Activated CD4-positive, alpha-beta T cell treated with anti-CD3 and anti-CD28 coated beads, Interleukin-2, amount 10 ng/mL, durations not matched to agents 24 days and 14 days (primary cell): ENCODE results near the gene PNPLA6. TPM values are rescaled to one million over a fixed set of nuclear protein-coding genes. Genes with fewer than 3 reads are reported as not detected.

Experiments
- DNase-seq: peaks from one replicate; pipeline ENCODE4 v3.0.0; 2022
- H3K27ac Mint-ChIP-seq: one replicate; pipeline ENCODE4 v1.8.0; 2022; ENCODE audit warnings: mild to moderate bottlenecking, mixed read lengths
- H3K27me3 Mint-ChIP-seq: one replicate; pipeline ENCODE4 v1.8.0; 2022; ENCODE audit warnings: mixed read lengths
- H3K36me3 Mint-ChIP-seq: one replicate; pipeline ENCODE4 v1.8.0; 2022; ENCODE audit warnings: low read depth, mild to moderate bottlenecking, mixed read lengths
- H3K4me1 Mint-ChIP-seq: one replicate; pipeline ENCODE4 v1.8.0; 2021; ENCODE audit warnings: mixed read lengths
- H3K4me3 Mint-ChIP-seq: one replicate; pipeline ENCODE4 v1.8.0; 2022; ENCODE audit warnings: mild to moderate bottlenecking, moderate library complexity, mixed read lengths
- H3K9me3 Mint-ChIP-seq: one replicate; pipeline ENCODE4 v1.8.0; 2021; ENCODE audit warnings: mixed read lengths
- intact Hi-C: fragments of 100-400 bp; cut with micrococcal nuclease; formaldehyde crosslinking; loops from one replicate; pipeline ENCODE4 v1.15.1; 2023
- total RNA-seq: library from RNA; stranded (reverse); gene quantifications from 2 replicates; pipeline ENCODE4 v1.2.3, GENCODE V29; 2022

The PNPLA6 gene
- 122 and 125 TPM in 2 replicates for total RNA-seq

DNA sequence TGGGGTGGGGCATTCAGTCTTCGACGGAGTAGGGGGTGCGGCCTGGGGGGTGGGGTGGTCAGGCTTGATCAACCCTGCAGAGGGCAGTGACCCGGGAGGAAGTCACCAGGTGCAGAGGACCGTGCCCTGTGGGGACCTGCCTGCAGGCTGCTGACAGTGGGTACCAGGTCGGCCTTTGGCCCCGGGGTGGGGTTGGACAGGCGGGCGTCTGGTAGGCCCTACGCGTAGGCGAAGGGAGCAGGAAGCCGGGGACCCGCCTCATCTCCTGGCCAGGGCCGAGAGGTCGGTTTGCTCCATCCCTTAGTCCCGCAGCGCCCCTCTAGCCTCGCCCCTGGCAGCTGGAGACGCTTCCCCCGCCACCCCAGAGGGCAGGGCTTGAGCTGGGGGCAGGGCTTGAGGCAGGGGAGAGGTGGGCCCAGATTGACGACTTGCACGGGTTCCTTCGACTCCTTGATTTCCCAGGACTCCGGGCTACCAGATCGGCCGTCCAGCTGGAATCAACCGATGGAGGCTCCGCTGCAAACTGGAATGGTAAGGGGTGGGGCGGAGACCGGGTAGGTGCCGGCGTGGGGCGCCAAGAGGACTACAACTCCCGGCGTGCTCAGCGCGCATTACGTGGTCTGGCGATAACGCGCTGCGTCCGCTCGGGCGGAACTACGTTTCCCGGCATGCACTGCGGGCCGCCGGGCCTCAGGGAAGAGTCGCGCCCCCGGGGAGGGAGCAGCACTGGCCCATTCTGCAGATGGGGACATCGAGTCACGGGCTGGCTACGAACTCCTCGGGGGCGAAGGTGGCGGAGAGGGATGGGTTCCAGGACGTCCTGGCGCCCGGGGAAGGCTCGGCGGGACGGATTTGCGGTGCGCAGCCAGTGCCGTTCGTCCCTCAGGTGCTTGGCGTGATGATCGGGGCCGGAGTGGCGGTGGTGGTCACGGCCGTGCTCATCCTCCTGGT, at the start of gene PNPLA6:
PNPLA6 (plus strand) TSS at position 671 of the 951 bp plus-strand sequence; CDS start at position 743, 72 bp downstream.
- Mint-ChIP-seq H3K36me3 (peaks cover 24% of the 10 kb centered on the region), H3K9me3 (no peaks in the 10 kb centered on the region), H3K4me3 (peak within 1 kb of the TSS; percentile 96), H3K27me3 (no peaks in the 10 kb centered on the region), H3K4me1 (peaks cover 13% of the 10 kb centered on the region), H3K27ac (peak within 1 kb of the TSS; percentile 89)
- intact Hi-C loops, result loop anchor here (1.0 to 10.0 kb wide), 2 partner anchors 94 to 141 kb away; partner anchors contain the start of genes PET100 and XAB2
- DNase-seq, result peak; percentile 98

DNA sequence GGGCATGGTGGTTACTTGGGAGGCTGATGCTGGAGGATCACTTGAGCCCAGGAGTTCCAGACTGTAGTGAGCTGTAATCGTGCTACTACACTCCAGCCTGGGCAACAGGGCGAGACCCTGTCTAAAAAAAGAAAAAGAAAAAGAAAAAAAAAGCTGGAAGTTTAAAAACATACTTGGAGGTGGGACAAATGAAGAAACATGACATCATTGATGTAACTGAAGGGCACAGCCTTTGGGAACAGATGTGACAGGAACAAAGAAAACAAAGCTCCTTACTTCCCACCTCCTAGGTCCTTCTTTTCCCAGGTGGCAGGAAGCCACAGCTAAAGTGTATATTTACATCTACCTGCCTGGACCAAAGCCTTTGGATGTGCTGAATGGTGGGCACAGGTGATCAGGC, 48.6 kb upstream of the PNPLA6 start:
- peaks cover 18% of the 10 kb centered on the region for H3K4me1 Mint-ChIP-seq
- H3K9me3 Mint-ChIP-seq, result no peaks in the 10 kb centered on the region
- intact Hi-C loops, result no loop called here
- no peaks in the 10 kb centered on the region for H3K36me3 Mint-ChIP-seq
- H3K27ac Mint-ChIP-seq, result no peak overlapping the region
- no peak overlapping the region for H3K4me3 Mint-ChIP-seq
- no peaks in the 10 kb centered on the region for H3K27me3 Mint-ChIP-seq
- no peak for DNase-seq

DNA sequence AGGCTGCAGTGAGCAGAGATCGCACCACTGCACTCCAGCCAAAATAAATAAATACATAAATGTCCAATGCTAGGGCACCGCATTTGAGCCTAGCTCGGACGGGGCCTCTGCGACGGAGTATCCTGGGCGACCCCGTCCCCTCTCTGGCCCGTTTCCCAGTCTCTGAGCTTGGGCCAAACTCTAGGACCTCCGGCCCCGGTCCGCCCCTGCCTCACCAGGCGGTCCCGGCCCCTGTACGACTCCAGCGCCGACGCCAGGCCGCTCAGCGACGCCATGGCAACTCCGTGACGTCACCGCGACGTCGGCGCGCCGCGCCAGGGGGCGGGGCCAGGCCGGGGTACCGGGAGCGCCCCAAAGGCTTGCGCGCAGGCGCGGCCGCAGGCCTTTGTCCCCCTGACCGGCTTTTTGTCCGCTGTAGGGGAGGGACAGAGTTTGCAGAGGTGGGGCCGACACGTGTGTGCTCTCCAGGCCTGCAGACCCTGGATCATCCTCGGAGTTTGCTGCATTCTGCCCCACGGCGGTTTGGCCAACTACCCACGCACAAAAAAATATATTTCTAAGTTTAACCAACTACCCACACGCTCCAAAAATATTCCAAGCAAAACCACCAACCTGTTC, 46.7 kb upstream of the PNPLA6 start, which contains the start of gene PEX11G:
PEX11G (minus strand) TSS at position 300 of the 618 bp plus-strand sequence; CDS start at position 275, 25 bp downstream.
- peak; percentile 98 for DNase-seq
- H3K36me3 Mint-ChIP-seq, result no peaks in the 10 kb centered on the region
- no peaks in the 10 kb centered on the region for H3K27me3 Mint-ChIP-seq
- H3K9me3 Mint-ChIP-seq, result peaks cover 3% of the 10 kb centered on the region
- peak within 1 kb of the TSS; percentile 83 for H3K4me3 Mint-ChIP-seq
- intact Hi-C loops, result loop anchor here (2.0 kb wide), 1 partner anchor 34 kb away; the partner anchor contains the start of gene MCOLN1
- H3K4me1 Mint-ChIP-seq, result peaks cover 26% of the 10 kb centered on the region
- peak within 1 kb of the TSS; percentile 91 for H3K27ac Mint-ChIP-seq

DNA sequence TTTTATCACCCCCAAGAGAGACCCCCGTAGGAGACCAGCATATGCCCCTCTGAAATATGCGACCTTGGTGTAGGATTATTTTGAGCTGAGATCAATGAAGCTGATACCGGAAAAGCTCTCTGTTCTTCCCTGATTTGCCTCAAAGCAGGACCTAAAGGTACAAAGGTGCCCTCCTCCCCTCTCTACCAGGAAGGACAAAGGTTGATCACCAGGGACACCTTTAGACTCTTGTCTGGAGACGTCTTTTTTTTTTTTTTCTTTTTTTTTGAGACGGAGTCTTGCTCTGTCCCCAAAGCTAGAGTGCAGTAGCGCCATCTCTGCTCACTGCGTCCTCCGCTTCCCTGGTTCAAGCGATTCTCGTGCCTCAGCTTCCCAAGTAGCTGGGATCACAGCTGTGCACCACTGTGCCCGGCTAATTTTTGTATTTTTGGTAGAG, 45.9 kb upstream of the PNPLA6 start:
- H3K9me3 Mint-ChIP-seq, result peaks cover 3% of the 10 kb centered on the region
- no peak for DNase-seq
- peaks cover 26% of the 10 kb centered on the region for H3K4me1 Mint-ChIP-seq
- intact Hi-C loops, result loop anchor here (2.0 kb wide), 1 partner anchor 33 kb away; the partner anchor contains the start of gene MCOLN1
- no peaks in the 10 kb centered on the region for H3K36me3 Mint-ChIP-seq
- peak overlapping the region; percentile 49 for H3K27ac Mint-ChIP-seq
- H3K27me3 Mint-ChIP-seq, result no peaks in the 10 kb centered on the region
- H3K4me3 Mint-ChIP-seq, result peak overlapping the region; percentile 83

DNA sequence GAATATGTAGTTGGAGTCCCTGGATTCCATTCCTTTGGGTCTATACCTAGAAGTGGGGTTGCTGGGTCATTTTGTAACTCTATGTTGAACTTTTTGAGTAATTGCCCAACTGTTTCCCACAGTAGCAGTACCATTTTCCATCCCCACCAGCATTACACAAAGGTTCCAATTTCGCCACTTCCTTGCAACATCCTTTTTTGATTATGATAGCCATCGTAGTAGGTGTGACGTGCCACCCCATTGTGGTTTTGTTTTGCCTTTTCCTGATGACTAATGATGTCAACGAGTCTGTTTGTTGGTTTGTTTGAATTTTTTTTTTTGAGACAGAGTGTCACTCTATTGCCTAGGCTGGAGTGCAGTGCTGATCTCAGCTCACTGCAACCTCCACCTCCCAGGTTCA, 43.4 kb upstream of the PNPLA6 start:
- no peaks in the 10 kb centered on the region for H3K36me3 Mint-ChIP-seq
- intact Hi-C loops, result loop anchor here (1.0 kb wide), 1 partner anchor 42 kb away; no protein-coding TSS in a partner anchor
- DNase-seq, result peak; percentile 84
- H3K4me1 Mint-ChIP-seq, result peaks cover 28% of the 10 kb centered on the region
- peak overlapping the region; percentile 83 for H3K27ac Mint-ChIP-seq
- H3K27me3 Mint-ChIP-seq, result peaks cover 3% of the 10 kb centered on the region
- H3K9me3 Mint-ChIP-seq, result peaks cover 3% of the 10 kb centered on the region
- peak overlapping the region; percentile 1 for H3K4me3 Mint-ChIP-seq

DNA sequence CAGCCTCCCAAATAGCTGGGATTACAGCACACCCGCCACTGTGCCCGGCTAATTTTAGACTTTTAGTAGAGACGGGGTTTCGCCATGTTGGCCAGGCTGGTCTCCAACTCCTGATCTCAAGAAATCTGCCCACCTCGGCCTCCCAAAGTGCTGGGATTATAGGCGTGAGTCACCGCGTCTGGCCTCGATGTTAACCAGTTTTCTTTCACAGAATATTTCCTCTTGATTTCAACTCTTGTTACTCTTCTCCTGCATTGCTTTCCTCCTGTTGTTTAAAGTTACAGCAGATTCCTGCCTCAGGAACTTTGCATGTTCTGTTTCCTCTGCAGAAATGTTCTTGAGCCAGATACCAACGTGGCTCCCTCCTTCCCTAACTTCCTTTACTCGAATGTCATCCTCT, 43.0 kb upstream of the PNPLA6 start:
- Mint-ChIP-seq H3K4me1 (peaks cover 28% of the 10 kb centered on the region), H3K36me3 (no peaks in the 10 kb centered on the region), H3K9me3 (peaks cover 3% of the 10 kb centered on the region), H3K4me3 (peak overlapping the region; percentile 1), H3K27me3 (peaks cover 4% of the 10 kb centered on the region), H3K27ac (peak overlapping the region; percentile 83)
- intact Hi-C loops, result loop anchor here (1.0 kb wide), 1 partner anchor 42 kb away; no protein-coding TSS in a partner anchor
- no peak for DNase-seq

DNA sequence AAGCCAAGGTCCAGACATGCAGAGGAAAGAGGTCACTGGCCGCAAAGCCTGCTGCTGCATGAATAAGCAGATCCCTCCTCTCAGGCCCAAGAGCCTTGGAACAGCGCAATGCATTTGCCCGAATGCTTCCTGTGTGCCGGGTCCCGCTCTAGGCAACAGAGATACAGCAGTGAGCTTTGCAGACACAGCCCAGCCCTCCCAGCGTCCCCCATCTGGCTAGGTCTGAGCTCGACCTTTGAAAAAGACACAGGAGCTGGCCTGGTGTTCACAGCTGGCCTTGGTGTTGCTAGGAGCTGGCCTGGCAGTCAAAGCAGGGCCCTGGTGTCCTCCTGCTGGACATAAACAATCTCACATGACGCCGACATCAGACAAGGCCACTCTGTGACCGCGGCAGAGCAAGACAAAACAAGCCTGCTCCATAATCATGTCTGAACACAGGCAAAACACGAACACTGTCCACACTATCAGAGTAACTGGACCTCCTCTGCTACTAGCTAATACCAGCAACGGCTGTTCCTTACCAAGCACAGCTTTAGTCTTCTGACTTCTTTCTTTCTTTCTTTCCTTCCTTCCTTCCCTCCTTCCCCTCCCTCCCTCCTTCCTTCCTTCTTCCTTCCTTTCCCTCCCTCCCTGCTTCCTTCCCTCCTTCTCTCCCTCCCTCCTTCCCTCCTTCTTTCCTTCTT, 41.0 kb upstream of the PNPLA6 start:
- Mint-ChIP-seq H3K4me1 (peaks cover 23% of the 10 kb centered on the region), H3K4me3 (no peak overlapping the region), H3K36me3 (no peaks in the 10 kb centered on the region), H3K27ac (no peak overlapping the region), H3K9me3 (peaks cover 3% of the 10 kb centered on the region), H3K27me3 (peaks cover 14% of the 10 kb centered on the region)
- DNase-seq, result no peak
- intact Hi-C loops, result no loop called here

DNA sequence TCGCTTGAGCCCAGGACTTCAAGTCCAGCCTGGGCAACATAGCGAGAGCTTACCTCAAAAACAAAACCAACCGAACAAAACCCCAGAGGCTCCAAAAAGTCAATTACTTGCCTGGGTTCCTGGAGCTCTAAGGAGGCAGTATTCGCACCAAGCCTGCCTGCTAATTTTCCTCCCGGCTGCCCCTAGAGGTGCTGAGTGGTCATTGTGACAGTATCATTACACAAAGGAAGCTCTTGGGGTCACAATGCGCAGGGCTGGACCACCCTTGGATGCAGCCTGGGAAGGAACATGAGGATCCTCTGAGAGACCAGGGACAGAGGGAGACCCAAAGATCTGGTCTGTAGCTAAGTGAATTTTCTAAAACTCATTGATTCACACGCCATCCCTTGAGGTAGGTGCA, 38.2 kb upstream of the PNPLA6 start:
- no peak overlapping the region for H3K4me3 Mint-ChIP-seq
- peaks cover under 1% of the 10 kb centered on the region for H3K9me3 Mint-ChIP-seq
- peaks cover 10% of the 10 kb centered on the region for H3K4me1 Mint-ChIP-seq
- DNase-seq, result peak; percentile 67
- intact Hi-C loops, result no loop called here
- H3K27ac Mint-ChIP-seq, result no peak overlapping the region
- peaks cover 26% of the 10 kb centered on the region for H3K27me3 Mint-ChIP-seq
- no peaks in the 10 kb centered on the region for H3K36me3 Mint-ChIP-seq

DNA sequence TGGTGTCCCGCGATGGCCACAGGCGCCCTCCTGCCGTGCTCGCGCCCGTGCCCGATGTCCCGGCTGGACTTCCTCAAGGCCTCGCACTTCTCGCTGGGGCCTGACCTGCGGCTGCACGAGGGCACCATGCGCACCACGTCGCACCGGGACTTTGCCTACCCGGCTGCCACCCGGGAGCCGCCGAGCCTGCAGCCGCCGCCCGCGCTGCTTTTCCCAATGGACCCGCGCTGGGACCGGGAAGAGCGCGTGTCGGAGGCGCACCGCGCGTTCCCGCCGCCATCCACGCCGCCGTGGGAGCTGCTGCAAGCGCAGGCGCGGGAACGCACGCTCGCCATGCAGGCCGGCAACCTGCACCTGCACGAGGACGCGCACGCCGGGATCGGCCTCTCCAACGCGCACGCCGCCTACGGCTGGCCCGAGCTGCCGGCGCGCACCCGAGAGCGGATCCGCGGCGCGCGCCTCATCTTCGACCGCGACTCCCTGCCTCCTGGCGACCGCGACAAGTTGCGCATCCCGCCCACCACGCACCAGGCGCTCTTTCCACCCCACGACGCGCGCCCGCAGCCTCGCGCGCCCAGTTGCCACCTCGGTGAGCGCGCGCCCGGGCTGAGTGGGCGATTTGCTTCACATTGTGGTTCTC, 34.6 kb upstream of the PNPLA6 start:
- Mint-ChIP-seq H3K4me3 (peak overlapping the region; percentile 72), H3K27me3 (peaks cover 38% of the 10 kb centered on the region), H3K36me3 (no peaks in the 10 kb centered on the region), H3K4me1 (peaks cover 5% of the 10 kb centered on the region), H3K9me3 (no peaks in the 10 kb centered on the region), H3K27ac (no peak overlapping the region)
- peak; percentile 87 for DNase-seq
- intact Hi-C loops, result no loop called here

DNA sequence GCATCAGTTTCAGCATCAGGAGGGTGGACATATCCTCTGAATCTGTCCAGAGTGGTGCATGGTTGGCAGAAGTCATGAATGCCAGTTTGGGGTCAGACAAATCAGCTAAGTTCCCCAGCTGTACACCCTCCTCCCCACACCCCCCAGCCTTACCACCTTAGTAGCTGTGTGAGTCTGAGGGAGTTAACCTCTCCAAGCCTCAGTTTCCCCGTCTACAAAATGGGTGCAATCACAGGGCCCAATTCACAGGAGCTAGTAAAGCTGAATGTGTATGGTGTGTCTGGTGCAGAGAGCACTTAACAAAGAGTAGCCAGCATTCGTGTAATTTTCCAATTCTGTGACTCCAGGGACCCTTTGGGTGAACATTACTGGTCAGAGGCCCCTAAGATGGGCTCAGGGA, 33.0 kb upstream of the PNPLA6 start:
- Mint-ChIP-seq H3K36me3 (no peaks in the 10 kb centered on the region), H3K27me3 (peaks cover 36% of the 10 kb centered on the region), H3K27ac (no peak overlapping the region), H3K9me3 (no peaks in the 10 kb centered on the region), H3K4me1 (peaks cover 8% of the 10 kb centered on the region), H3K4me3 (no peak overlapping the region)
- DNase-seq, result no peak
- intact Hi-C loops, result no loop called here

DNA sequence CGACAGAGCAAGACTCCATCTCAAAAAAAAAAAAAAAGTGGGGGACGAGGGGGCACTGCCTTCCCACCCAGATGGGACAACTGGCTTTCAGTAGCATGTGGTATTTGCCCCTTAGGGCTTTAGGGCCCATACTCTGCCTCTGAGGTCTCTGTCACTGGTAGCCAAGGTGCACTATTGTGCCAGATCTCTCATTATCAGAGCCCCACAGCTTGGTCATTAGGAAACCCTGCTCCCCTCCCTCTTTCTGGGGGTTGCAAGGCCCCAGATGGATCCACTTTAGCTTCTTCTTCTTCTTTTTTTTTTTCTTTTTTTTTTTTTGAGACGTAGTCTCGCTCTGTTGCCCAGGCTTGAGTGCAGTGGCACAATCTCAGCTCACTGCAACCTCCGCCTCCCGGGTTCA, 30.8 kb upstream of the PNPLA6 start:
- Mint-ChIP-seq H3K9me3 (no peaks in the 10 kb centered on the region), H3K27ac (no peak overlapping the region), H3K36me3 (no peaks in the 10 kb centered on the region), H3K27me3 (peaks cover 25% of the 10 kb centered on the region), H3K4me1 (peaks cover 8% of the 10 kb centered on the region), H3K4me3 (no peak overlapping the region)
- no peak for DNase-seq
- intact Hi-C loops, result no loop called here

DNA sequence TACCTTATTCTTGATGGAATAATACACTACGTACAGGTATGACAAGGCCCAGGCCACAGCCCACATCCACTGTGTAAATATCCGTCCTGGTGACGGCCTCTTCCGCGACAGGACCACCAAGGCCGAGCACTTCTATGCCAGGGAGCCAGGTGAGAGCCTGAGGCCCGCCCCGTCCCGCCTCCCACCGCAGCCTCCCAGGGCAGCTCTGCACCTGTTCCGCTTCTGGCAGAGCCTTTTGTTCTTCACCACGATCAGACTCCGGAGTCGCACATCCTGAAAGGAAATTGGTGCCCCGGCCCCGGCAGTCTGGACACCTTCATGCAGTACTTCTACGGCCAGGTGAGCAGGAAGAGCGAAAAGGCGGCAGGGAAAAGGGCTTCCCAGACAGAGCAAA, 30.2 kb upstream of the PNPLA6 start:
- peak overlapping the region; percentile 57 for H3K4me3 Mint-ChIP-seq
- intact Hi-C loops, result no loop called here
- H3K36me3 Mint-ChIP-seq, result no peaks in the 10 kb centered on the region

More for the DNA sequence above, 30.2 kb upstream of the PNPLA6 start:
- Mint-ChIP-seq H3K27me3 (peaks cover 21% of the 10 kb centered on the region), H3K27ac (no peak overlapping the region), H3K9me3 (no peaks in the 10 kb centered on the region), H3K4me1 (peaks cover 8% of the 10 kb centered on the region)
- DNase-seq, result no peak
